CD4-positive, alpha-beta memory T cell (primary cell): Measurements from ENCODE around the gene APOA1. TPM values are rescaled to one million over a fixed set of nuclear protein-coding genes. Genes with fewer than 3 reads are reported as not detected.
A peak's percentile ranks its signal among the peaks of the same experiment; 100 is the strongest.

ENCODE experiments used
- CTCF ChIA-PET: fragments of 350-600 bp; sonication (Branson Sonifier 250); formaldehyde crosslinking; loops from one replicate; lab custom pipeline; 2021; ENCODE audit warnings: inconsistent platforms; ENCODE audit not compliant: partially characterized antibody; lab: Charles Lee
- POLR2A ChIA-PET: fragments of 350-600 bp; sonication (Branson Sonifier 250); formaldehyde crosslinking; loops from one replicate; lab custom pipeline; 2021; ENCODE audit not compliant: partially characterized antibody; lab: Charles Lee
- DNase-seq, 5 donors: peaks; one replicate each; pipeline versions ENCODE4 v3.0.0 to v3.0.0-alpha.2; 2020 to 2022; ENCODE audit warnings: mixed read lengths in 1 of 5
- H3K27ac ChIP-seq: one replicate; pipeline ENCODE4 v1.7.0; 2013; ENCODE audit warnings: low read depth, low read length
- H3K27me3 ChIP-seq: 2 replicates; pipeline ENCODE4 v1.7.0; 2013; ENCODE audit warnings: mild to moderate bottlenecking, low read length, moderate library complexity; ENCODE audit not compliant: insufficient read depth
- H3K36me3 ChIP-seq: 2 replicates; pipeline ENCODE4 v1.7.0; 2013; ENCODE audit warnings: mild to moderate bottlenecking, low read length, moderate library complexity; ENCODE audit not compliant: insufficient read depth
- H3K4me1 ChIP-seq: 2 replicates; pipeline ENCODE4 v1.7.0; 2013; ENCODE audit warnings: mild to moderate bottlenecking, low read length, moderate library complexity; ENCODE audit not compliant: insufficient read depth
- H3K4me3 ChIP-seq, 2 donors: one replicate each; pipeline ENCODE4 v1.7.0; 2013; ENCODE audit warnings: low read length in 2 of 2, mild to moderate bottlenecking in 1 of 2
- H3K9me3 ChIP-seq, 2 donors: one replicate each; pipeline ENCODE4 v1.7.0; 2013; ENCODE audit warnings: low read length in 2 of 2, control low read depth in 1 of 2; ENCODE audit not compliant: control insufficient read depth in 1 of 2
- H3K27ac Mint-ChIP-seq, 7 donors: one replicate each; pipeline ENCODE4 v1.8.0; 2020 to 2021; ENCODE audit warnings: mixed read lengths in 7 of 7, mild to moderate bottlenecking in 6 of 7, inconsistent platforms in 3 of 7, moderate library complexity in 3 of 7
- H3K27me3 Mint-ChIP-seq, 2 donors: one replicate each; pipeline ENCODE4 v1.8.0; 2020 to 2021; ENCODE audit warnings: mixed read lengths in 2 of 2
- H3K36me3 Mint-ChIP-seq, 2 donors: one replicate each; pipeline ENCODE4 v1.8.0; 2020 to 2021; ENCODE audit warnings: mixed read lengths in 2 of 2, inconsistent platforms in 1 of 2, mild to moderate bottlenecking in 1 of 2
- H3K4me1 Mint-ChIP-seq, 4 donors: one replicate each; pipeline ENCODE4 v1.8.0; 2020 to 2021; ENCODE audit warnings: mixed read lengths in 4 of 4, mild to moderate bottlenecking in 1 of 4
- H3K4me3 Mint-ChIP-seq, 8 donors: one replicate each; pipeline ENCODE4 v1.8.0; 2020 to 2021; ENCODE audit warnings: mixed read lengths in 8 of 8, mild to moderate bottlenecking in 7 of 8, moderate library complexity in 6 of 8, inconsistent platforms in 3 of 8
- H3K9me3 Mint-ChIP-seq, 8 donors: one replicate each; pipeline ENCODE4 v1.8.0; 2020 to 2021; ENCODE audit warnings: mixed read lengths in 8 of 8, mild to moderate bottlenecking in 5 of 8, inconsistent platforms in 3 of 8, moderate library complexity in 1 of 8
- intact Hi-C: fragments of 100-400 bp; cut with micrococcal nuclease; formaldehyde crosslinking; loops from one replicate; pipeline ENCODE4 v1.15.1; 2023
- polyA plus RNA-seq, 2 donors: library from polyadenylated mRNA; unstranded; fragments of 300-500 nt; fragmentation: Illumina TruSeq; gene quantifications; one replicate each; pipeline ENCODE4 v1.2.3, GENCODE V29; 2021
- total RNA-seq, 2 experiments: library from RNA; stranded (reverse); gene quantifications; one replicate each; pipeline ENCODE4 v1.2.3, GENCODE V29; 2021

The APOA1 gene
- total and polyA plus RNA-seq, 4 experiments from 2014 or later, result 0.50 to 0.75 TPM; not detected in 2

- Mint-ChIP-seq H3K27ac (peak overlapping the region in 6 of 7 donors; percentile 45 to 83 (median 67)), H3K27me3 (no peaks in the 10 kb centered on the region), H3K9me3 (no peaks in the 10 kb centered on the region), H3K4me1 (peaks cover 7 to 21% (median 11%) of the 10 kb centered on the region in 4 donors), H3K36me3 (peaks cover 78 to 82% of the 10 kb centered on the region in 2 donors), H3K4me3 (no peak overlapping the region)
- no peak for DNase-seq
- H3K27me3 ChIP-seq, result no peaks in the 10 kb centered on the region
- H3K4me3 ChIP-seq, result no peak overlapping the region
- ChIA-PET POLR2A (interaction anchor here (4.4 kb wide), 1 partner anchor 9 kb away, joined by 22 read pairs; no protein-coding TSS in a partner anchor), CTCF (interaction anchor here (0.7 to 1.9 kb wide), 3 partner anchors 25 to 238 kb away, joined by 4 to 11 read pairs (median 5); no protein-coding TSS in a partner anchor)
- H3K9me3 ChIP-seq, result no peaks in the 10 kb centered on the region
- peaks cover 7% of the 10 kb centered on the region for H3K4me1 ChIP-seq
- H3K27ac ChIP-seq, result no peak overlapping the region
- intact Hi-C loops, result no loop called here
- peaks cover 56% of the 10 kb centered on the region for H3K36me3 ChIP-seq
Measured at GRCh38 chr11:116861539-116861938, 24.1 kb upstream of the APOA1 start.

- no peak overlapping the region for H3K4me3 Mint-ChIP-seq
- Histone ChIP-seq H3K4me1 (peaks cover 19% of the 10 kb centered on the region), H3K36me3 (peaks cover 50% of the 10 kb centered on the region), H3K9me3 (no peaks in the 10 kb centered on the region), H3K27ac (no peak overlapping the region), H3K4me3 (no peak overlapping the region), H3K27me3 (no peaks in the 10 kb centered on the region)
- no peak for DNase-seq
- H3K27me3 Mint-ChIP-seq, result no peaks in the 10 kb centered on the region
- peaks cover 16 to 29% (median 21%) of the 10 kb centered on the region in 4 donors for H3K4me1 Mint-ChIP-seq
- peaks cover 66 to 71% of the 10 kb centered on the region in 2 donors for H3K36me3 Mint-ChIP-seq
- ChIA-PET CTCF (interaction anchor here (1.2 to 2.4 kb wide), 5 partner anchors 24 to 238 kb away, joined by 3 to 11 read pairs (median 4); partner anchors contain the start of gene SIK3), POLR2A (interaction anchor here (1.1 to 4.4 kb wide), 2 partner anchors 8 to 25 kb away, joined by 3 to 22 read pairs; no protein-coding TSS in a partner anchor)
- no peaks in the 10 kb centered on the region for H3K9me3 Mint-ChIP-seq
- peak overlapping the region in 4 of 7 donors; percentile 7 to 82 (median 54) for H3K27ac Mint-ChIP-seq
- intact Hi-C loops, result no loop called here
Measured at GRCh38 chr11:116860303-116860702, 22.9 kb upstream of the APOA1 start.

- Histone ChIP-seq H3K4me3 (no peak overlapping the region), H3K27me3 (no peaks in the 10 kb centered on the region), H3K9me3 (no peaks in the 10 kb centered on the region), H3K36me3 (peaks cover 43% of the 10 kb centered on the region), H3K27ac (no peak overlapping the region), H3K4me1 (peaks cover 30% of the 10 kb centered on the region)
- Mint-ChIP-seq H3K4me1 (peaks cover 23 to 39% (median 29%) of the 10 kb centered on the region in 4 donors), H3K4me3 (no peak overlapping the region), H3K27ac (peak overlapping the region; percentile 12 to 86 (median 48)), H3K27me3 (no peaks in the 10 kb centered on the region), H3K9me3 (peaks cover 0 to 2% (median 0%) of the 10 kb centered on the region in 8 donors), H3K36me3 (peaks cover 55 to 60% of the 10 kb centered on the region in 2 donors)
- ChIA-PET POLR2A (interaction anchor here (1.0 to 4.4 kb wide), 2 partner anchors 7 to 70 kb away, joined by 3 to 22 read pairs; no protein-coding TSS in a partner anchor), CTCF (interaction anchor here (0.8 to 2.4 kb wide), 5 partner anchors 11 to 239 kb away, joined by 3 to 8 read pairs (median 3); partner anchors contain the start of gene SIK3)
- no peak for DNase-seq
- intact Hi-C loops, result no loop called here
Measured at GRCh38 chr11:116859175-116859574, 21.8 kb upstream of the APOA1 start.

GRCh38 chr11:116857936-116858335 lies 20.5 kb upstream of the APOA1 start:
- Mint-ChIP-seq H3K27ac (peak overlapping the region; percentile 2 to 74 (median 61)), H3K4me3 (no peak overlapping the region), H3K36me3 (peaks cover 47 to 52% of the 10 kb centered on the region in 2 donors), H3K4me1 (peaks cover 35 to 51% (median 41%) of the 10 kb centered on the region in 4 donors), H3K27me3 (no peaks in the 10 kb centered on the region), H3K9me3 (peaks cover 0 to 4% (median 0%) of the 10 kb centered on the region in 8 donors)
- peaks cover 43% of the 10 kb centered on the region for H3K4me1 ChIP-seq
- DNase-seq, result no peak
- intact Hi-C loops, result no loop called here
- ChIA-PET CTCF (interaction anchor here (1.0 to 12.6 kb wide), 5 partner anchors 10 to 248 kb away, joined by 3 to 168 read pairs (median 8); partner anchors contain the start of genes APOA1 and APOA5), POLR2A (no interaction called here)
- peaks cover 33% of the 10 kb centered on the region for H3K36me3 ChIP-seq
- no peak overlapping the region for H3K27ac ChIP-seq
- H3K27me3 ChIP-seq, result no peaks in the 10 kb centered on the region
- H3K9me3 ChIP-seq, result no peaks in the 10 kb centered on the region
- no peak overlapping the region for H3K4me3 ChIP-seq

- peaks cover 0 to 4% (median 0%) of the 10 kb centered on the region in 8 donors for H3K9me3 Mint-ChIP-seq
- peaks cover 33% of the 10 kb centered on the region for H3K36me3 ChIP-seq
- POLR2A ChIA-PET, result interaction anchor here (1.0 to 7.1 kb wide), 2 partner anchors 22 to 70 kb away, joined by 3 to 45 read pairs; partner anchors contain the start of gene ZPR1
Measured at GRCh38 chr11:116857316-116857715, 19.9 kb upstream of the APOA1 start.

GRCh38 chr11:116856423-116856822 lies 19.0 kb upstream of the APOA1 start:
- peaks cover 0 to 4% (median 0%) of the 10 kb centered on the region in 8 donors for H3K9me3 Mint-ChIP-seq
- no peak for DNase-seq
- peaks cover 58% of the 10 kb centered on the region for H3K4me1 ChIP-seq
- POLR2A ChIA-PET, result interaction anchor here (0.6 to 7.7 kb wide), 5 partner anchors 20 to 370 kb away, joined by 3 to 103 read pairs (median 3); partner anchors contain the start of genes APOA1 and ZPR1
- peak overlapping the region; percentile 83 to 98 (median 95) for H3K27ac Mint-ChIP-seq
- no peak overlapping the region for H3K4me3 ChIP-seq
- H3K9me3 ChIP-seq, result no peaks in the 10 kb centered on the region
- peaks cover 34 to 41% of the 10 kb centered on the region in 2 donors for H3K36me3 Mint-ChIP-seq
- H3K27ac ChIP-seq, result peak overlapping the region; percentile 21
- peaks cover 29% of the 10 kb centered on the region for H3K36me3 ChIP-seq
- H3K4me3 Mint-ChIP-seq, result peak overlapping the region in 5 of 8 donors; percentile 1 to 79 (median 30)
- no peaks in the 10 kb centered on the region for H3K27me3 Mint-ChIP-seq
- CTCF ChIA-PET, result interaction anchor here (0.8 to 12.6 kb wide), 6 partner anchors 16 to 250 kb away, joined by 3 to 168 read pairs (median 6); partner anchors contain the start of genes APOA1, APOA5 and SIK3
- H3K27me3 ChIP-seq, result no peaks in the 10 kb centered on the region
- peaks cover 50 to 63% (median 55%) of the 10 kb centered on the region in 4 donors for H3K4me1 Mint-ChIP-seq
- intact Hi-C loops, result no loop called here

More at GRCh38 chr11:116857316-116857715, 19.9 kb upstream of the APOA1 start:
- Mint-ChIP-seq H3K4me3 (no peak overlapping the region), H3K27ac (peak overlapping the region; percentile 2 to 98 (median 91)), H3K4me1 (peaks cover 41 to 58% (median 47%) of the 10 kb centered on the region in 4 donors), H3K36me3 (peaks cover 43 to 49% of the 10 kb centered on the region in 2 donors), H3K27me3 (no peaks in the 10 kb centered on the region)
- CTCF ChIA-PET, result interaction anchor here (1.1 to 12.6 kb wide), 5 partner anchors 17 to 249 kb away, joined by 3 to 168 read pairs (median 9); partner anchors contain the start of genes APOA1 and APOA5
- Histone ChIP-seq H3K4me3 (no peak overlapping the region), H3K27me3 (no peaks in the 10 kb centered on the region), H3K27ac (no peak overlapping the region), H3K4me1 (peaks cover 49% of the 10 kb centered on the region), H3K9me3 (no peaks in the 10 kb centered on the region)
- DNase-seq, result no peak
- intact Hi-C loops, result no loop called here
